ENCODE measurements around the gene ZNF430.

DNA sequence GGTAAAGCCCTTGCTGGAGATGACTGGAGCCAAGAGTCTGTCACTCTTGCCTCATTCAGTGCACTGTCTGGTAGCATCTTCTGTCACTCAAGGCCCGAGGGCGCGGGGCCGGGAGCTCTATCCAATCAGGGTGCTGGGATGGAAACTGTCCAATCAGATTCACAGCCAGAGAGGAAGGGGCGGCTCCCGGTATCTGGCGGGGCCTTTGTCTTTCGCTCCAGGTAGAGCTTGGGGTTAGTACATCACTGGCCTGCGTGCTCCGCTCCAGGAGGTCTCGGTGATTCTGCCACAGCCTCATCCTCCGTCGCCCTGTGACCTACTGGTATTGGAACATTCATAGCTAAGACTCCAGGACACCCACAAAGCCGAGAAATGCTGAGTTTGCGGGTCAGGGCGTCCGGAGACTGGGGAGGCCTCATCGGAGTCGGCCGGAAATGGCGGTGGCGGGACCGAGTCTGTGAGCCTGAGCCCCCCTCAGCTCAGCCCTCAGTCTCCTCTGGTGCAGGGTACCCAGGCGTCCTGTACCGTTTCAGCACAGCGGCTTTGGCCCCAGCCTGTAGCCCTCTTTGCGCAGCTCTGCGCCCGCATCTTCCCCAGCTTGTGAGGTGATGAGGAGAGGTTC, 20.6 kb upstream of the ZNF430 start:
- peak in 2 of 4 donors; percentile 16 to 32 for TF ChIP-seq POLR2AphosphoS5 (IDR thresholded peaks at IDR 0.05)
- TF ChIP-seq, protein P1, sequence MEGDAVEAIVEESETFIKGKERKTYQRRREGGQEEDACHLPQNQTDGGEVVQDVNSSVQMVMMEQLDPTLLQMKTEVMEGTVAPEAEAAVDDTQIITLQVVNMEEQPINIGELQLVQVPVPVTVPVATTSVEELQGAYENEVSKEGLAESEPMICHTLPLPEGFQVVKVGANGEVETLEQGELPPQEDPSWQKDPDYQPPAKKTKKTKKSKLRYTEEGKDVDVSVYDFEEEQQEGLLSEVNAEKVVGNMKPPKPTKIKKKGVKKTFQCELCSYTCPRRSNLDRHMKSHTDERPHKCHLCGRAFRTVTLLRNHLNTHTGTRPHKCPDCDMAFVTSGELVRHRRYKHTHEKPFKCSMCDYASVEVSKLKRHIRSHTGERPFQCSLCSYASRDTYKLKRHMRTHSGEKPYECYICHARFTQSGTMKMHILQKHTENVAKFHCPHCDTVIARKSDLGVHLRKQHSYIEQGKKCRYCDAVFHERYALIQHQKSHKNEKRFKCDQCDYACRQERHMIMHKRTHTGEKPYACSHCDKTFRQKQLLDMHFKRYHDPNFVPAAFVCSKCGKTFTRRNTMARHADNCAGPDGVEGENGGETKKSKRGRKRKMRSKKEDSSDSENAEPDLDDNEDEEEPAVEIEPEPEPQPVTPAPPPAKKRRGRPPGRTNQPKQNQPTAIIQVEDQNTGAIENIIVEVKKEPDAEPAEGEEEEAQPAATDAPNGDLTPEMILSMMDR (IDR thresholded peaks at IDR 0.05) = no peak

Measured in sigmoid colon (tissue), 4 donors.